GM21825 (cell line): ENCODE measurements around the gene PSMA8.
"Not testable (repeated sequence)": the region's sequence is repeated elsewhere in the genome, so short reads cannot be mapped to it uniquely, and the experiment has no call there.

ENCODE experiments used
- ATAC-seq: cut with Tn5 transposase; IDR thresholded peaks from one replicate; pipeline ENCODE4 v1.9.1; 2021; ENCODE audit warnings: mild to moderate bottlenecking, moderate library complexity; ENCODE audit not compliant: unreplicated experiment

Gene PSMA8

DNA sequence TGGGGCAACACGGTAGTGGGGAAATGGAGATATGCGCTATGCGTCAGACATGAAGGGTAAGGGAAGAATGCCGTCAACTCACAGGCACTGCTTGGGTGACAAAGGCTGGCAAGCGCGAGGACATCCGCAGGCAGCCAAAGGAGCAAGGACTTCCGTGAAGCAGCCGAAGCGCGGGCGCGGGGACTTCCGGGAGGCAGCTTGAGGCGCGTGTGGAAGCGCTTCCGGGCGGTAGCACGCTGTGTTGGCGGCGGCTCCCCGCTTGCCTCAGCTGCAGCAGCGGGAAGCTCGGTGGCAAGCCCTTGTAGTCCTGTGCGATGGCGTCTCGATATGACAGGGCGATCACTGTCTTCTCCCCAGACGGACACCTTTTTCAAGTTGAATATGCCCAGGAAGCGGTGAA lies at the start of gene PSMA8:
PSMA8 (plus strand) TSS at position 218 of the 400 bp plus-strand sequence; CDS start at position 315, 97 bp downstream.
- ATAC-seq: no peak

DNA sequence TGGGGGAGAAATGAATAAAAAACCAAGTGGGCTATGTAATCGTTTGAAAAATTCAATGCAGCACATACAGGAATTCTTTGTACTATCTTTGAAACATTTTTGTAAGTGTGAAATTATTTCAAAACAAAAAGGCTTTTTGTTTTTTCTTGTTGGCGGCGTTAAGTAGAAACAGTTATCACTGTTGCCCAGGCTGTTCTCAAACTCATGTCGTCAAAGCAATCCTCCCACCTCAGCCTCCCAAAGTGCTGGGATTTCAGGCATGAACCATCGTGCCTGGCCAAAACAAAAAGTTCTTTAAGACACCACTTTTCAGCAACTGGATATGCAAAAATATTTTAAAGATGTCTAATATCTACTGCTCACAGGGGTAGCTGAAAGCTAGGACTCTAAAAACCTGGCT lies 48.6 kb upstream of the PSMA8 start:
- ATAC-seq: no peak

DNA sequence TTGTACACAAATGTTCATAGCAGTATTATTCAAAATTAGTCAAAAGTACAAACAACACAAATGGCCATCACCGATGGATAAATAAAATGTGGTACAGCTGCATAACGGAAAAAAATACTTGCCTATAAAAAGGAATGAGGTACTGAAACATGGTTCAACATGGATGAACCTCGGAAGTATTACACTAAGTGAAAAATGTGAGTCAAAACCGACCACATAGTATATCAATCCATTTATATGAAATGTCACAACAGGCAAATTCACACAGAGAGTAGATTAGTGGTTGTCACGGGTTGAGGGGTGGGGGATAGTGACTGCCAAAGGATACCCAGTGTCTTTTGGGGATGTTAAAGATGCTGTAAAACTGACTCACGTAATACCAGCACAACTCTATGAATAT lies 46.7 kb upstream of the PSMA8 start:
- ATAC-seq: no peak

GRCh38 chr18:26088487-26088886 lies 45.2 kb upstream of the PSMA8 start:
- ATAC-seq: no peak

GRCh38 chr18:26089293-26090129 lies 44.2 kb upstream of the PSMA8 start:
- peak; percentile 16 for ATAC-seq

DNA sequence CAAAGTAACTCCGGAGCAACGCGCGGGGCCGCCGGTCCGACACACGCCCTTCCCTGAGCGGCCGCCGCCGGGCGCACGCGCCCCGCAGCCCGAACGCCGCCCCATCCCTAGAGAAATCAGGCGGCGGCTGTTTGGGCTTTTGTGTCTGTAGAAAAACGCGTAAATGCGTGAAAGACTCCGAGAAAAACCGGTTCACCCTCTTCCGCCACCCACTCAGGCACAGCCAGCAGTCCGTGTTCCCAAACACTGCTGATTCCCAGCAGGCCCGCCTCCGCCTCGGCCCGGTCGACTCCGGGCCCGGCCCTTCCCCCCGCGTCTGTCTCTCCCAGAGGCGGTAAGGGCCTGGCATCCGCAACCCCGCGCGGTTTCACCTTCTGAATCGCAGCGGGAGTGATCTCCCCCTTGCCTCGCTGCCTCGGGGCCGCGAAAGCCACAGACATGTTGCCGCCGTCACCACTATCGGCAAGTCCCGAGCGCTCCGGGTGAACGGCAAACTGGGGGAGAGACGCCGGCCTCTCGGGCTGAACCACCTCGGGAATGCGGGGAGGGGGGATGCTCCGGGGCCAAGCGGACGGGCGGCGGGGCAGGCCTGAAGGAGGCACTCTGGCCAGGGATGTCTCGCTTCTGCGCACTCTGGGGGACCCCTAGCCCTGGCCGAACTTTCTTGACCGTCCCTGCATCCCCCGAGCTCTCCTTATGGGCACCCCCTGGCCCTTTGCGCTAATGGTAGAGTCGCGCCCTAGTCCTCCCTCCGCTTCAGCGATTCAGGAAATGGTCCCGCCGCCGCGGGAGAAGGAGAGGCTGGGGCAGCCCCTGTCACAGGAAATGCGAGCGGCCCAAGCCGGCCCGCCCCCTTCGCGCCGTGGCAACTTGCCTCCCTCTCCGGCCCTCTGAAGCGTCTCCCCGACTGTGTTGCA lies 43.3 kb upstream of the PSMA8 start, which contains the start of gene SS18:
SS18 (minus strand) TSS at position 484 of the 917 bp plus-strand sequence; CDS start at position 440, 44 bp downstream.
- ATAC-seq: peak; percentile 80

DNA sequence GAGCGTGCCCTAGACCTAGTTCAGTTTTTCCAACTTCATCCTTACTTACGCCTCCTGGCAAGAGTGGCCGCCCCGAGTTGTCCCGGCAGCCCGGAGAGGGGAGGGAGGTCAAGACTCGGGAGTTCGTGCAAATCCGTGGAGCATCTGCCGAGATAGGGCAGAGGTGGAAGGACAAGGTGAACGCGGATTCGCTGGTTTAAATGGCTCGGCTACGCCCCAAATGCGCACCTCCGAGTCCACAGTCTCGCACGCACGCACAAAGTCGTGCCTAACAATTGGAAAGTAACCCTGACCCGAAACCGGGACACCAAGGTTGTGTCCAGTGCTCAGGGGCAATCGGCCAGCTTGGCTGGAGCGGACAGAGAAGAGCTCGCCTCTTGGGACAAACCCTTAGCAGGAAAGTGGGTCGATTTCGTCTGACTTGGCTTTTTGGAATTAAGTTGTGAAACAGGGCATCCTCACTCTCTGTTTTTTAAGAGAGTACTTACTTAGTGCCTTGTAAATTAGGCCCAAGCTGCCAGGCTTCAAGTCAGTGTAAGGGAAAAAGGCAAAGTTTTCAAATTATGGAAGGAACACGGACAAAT lies 42.5 kb upstream of the PSMA8 start:
- peak; percentile 34 for ATAC-seq

DNA sequence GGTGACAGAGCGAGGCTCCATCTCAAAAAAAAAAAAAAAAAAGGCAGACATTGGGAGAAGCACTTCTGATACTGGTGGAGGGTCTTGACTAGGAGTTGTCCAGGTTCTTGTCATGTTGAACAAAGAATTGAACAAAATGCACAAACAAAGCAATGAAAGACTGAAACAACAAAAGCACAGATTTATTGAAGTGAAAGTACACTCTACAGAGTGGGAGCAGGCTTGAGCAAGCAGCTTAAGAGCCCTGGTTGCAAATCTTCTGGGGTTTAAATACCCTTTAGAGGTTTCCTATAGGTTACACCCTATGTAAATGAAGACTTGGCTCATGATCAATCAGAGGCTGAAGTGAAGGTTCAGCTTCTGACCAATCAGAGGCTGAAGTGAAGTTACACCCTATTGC lies 36.8 kb upstream of the PSMA8 start:
- no peak for ATAC-seq

DNA sequence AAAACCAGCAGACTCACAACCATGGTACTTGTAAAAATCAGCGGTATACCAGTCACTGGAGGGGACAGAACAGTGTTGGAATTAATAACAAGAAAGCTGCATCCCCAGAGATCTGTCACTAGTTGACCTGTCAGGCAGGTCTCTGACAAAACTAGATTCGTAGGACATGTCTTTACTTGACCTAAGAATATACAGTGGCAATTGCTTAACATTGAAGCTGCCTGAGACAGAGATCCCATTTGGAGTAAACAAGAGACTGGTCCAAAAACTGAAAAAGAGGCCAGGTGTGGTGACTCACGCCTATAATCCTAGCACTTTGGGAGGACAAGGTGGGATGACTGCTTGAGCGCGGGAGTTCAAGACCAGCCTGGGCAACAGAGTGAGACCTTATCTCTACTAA lies 36.1 kb upstream of the PSMA8 start:
- ATAC-seq: no peak

DNA sequence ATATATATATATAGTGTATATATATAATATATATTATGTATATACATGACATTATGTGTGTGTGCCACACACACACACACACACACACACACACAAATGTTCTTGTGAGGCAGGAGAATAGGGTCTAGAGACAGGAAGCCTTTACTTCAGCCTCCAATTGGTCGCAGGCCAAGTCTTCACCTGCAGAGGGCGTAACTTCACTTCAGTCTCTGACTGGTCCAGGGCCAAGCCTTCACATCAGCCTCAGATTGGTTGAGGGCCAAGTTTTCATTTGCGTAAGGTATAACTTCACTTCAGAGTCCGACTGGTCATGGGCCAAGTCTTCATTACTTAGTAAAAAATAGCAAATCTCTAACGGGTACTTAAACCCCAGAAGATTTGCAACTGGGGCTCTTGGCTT lies 30.1 kb upstream of the PSMA8 start:
- ATAC-seq: no peak

- no peak for ATAC-seq
Observed at GRCh38 chr18:26104035-26104434, 29.6 kb upstream of the PSMA8 start.

- no peak for ATAC-seq
Observed at GRCh38 chr18:26119246-26119645, 14.4 kb upstream of the PSMA8 start.

GRCh38 chr18:26121476-26121875 lies 12.2 kb upstream of the PSMA8 start:
- ATAC-seq: no peak

- not testable (repeated sequence) for ATAC-seq
Observed at GRCh38 chr18:26121994-26122393, 11.7 kb upstream of the PSMA8 start.

GRCh38 chr18:26127786-26128185 lies 5.9 kb upstream of the PSMA8 start:
- ATAC-seq: no peak

DNA sequence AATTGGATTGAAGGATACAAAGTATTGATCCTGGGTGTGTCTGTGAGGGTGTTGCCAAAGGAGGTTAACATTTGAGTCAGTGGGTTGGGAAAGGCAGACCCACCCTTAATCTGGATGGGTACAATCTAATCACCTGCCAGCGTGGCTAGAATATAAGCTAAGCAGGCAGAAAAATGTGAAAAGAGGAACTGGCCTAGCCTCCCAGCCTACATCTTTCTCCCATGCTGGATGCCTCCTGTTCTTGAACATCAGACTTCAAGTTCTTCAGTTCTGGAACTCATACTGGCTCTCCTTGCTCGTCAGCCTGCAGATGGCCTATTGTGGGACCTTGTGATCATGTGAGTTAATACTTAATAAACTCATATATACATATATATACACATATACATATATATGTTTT lies 5.5 kb upstream of the PSMA8 start:
- not testable (repeated sequence) for ATAC-seq

- no peak for ATAC-seq
Observed at GRCh38 chr18:26134107-26134506, 438 bp downstream of the PSMA8 start.

DNA sequence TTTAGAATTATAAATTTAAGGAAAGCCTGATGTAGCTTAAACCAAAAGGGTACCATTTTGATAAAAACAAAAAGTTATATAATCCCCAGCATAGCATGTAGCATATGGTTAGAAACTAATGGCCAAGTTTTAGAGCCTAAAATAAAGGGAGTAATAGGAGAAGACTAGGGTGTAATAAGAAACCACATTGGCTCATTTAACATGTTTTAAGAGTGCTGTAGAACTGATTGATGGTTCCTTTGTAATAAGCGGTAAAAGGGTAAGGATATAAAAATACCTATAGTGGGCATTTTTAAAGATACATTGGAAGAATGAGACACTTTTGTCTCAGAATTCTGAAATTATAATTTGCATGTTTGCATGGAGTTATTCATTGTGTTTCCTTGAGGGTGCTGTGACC lies 1.9 kb downstream of the PSMA8 start:
- ATAC-seq: no peak

GRCh38 chr18:26157326-26157725 lies 23.7 kb downstream of the PSMA8 start:
- no peak for ATAC-seq

GRCh38 chr18:26159353-26159752 lies 25.7 kb downstream of the PSMA8 start:
- ATAC-seq: no peak

DNA sequence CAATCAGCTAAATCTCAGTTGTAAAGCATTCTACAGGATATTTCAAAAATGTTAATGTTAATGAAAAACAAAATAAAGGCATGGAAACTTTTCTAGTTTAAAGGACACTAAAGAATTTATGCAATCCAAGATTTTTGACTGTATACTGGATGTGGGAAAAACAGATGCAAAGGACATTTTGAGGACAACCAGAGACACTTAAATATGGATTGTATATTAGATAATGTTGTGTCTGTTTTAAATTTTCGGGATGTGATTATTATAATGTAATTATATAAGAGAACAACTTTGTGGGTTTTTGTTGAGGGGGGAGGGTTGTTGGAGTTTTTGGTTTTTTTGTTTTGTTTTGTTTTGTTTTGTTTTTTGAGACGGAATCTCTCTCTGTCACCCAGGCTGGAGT lies 30.9 kb downstream of the PSMA8 start:
- ATAC-seq: no peak
